GM23248 (cell line): Measurements from ENCODE around the gene PALM. TPM values are rescaled to one million over a fixed set of nuclear protein-coding genes. Genes with fewer than 3 reads are reported as not detected.

Experiments used
- DNase-seq: peaks from one replicate; pipeline ENCODE4 v3.0.0-alpha.2; 2015
- H2AFZ ChIP-seq: fragments of 200-600 bp; sonication (generic); 2 replicates; pipeline ENCODE4 v1.6.1; 2016; ENCODE audit warnings: antibody characterized with exemption
- H3F3A ChIP-seq: fragments of 200-600 bp; sonication (generic); 2 replicates; pipeline ENCODE4 v1.6.1; 2016; ENCODE audit warnings: mild to moderate bottlenecking, antibody characterized with exemption, mixed run types; ENCODE audit not compliant: insufficient read depth
- H3K27ac ChIP-seq: fragments of 200-600 bp; sonication (generic); 2 replicates; pipeline ENCODE4 v1.5.1; 2016; ENCODE audit warnings: mild to moderate bottlenecking
- H3K27me3 ChIP-seq: fragments of 200-600 bp; sonication (generic); replicated peaks from 2 replicates; pipeline ENCODE4 v1.6.1; 2016; ENCODE audit warnings: mild to moderate bottlenecking; ENCODE audit not compliant: insufficient read depth
- H3K36me3 ChIP-seq: fragments of 200-600 bp; sonication (generic); 2 replicates; pipeline ENCODE4 v1.6.1; 2016; ENCODE audit warnings: low read depth, mild to moderate bottlenecking
- H3K4me1 ChIP-seq: fragments of 200-600 bp; sonication (generic); 2 replicates; pipeline ENCODE4 v1.6.1; 2016; ENCODE audit warnings: mild to moderate bottlenecking; ENCODE audit not compliant: insufficient read depth
- H3K4me2 ChIP-seq: fragments of 200-600 bp; sonication (generic); one replicate; pipeline ENCODE4 v1.6.1; 2016; ENCODE audit warnings: mild to moderate bottlenecking; ENCODE audit not compliant: unreplicated experiment
- H3K4me3 ChIP-seq: fragments of 200-600 bp; sonication (generic); 2 replicates; pipeline ENCODE4 v1.5.1; 2016; ENCODE audit warnings: mild to moderate bottlenecking
- H3K79me2 ChIP-seq: fragments of 200-600 bp; sonication (generic); 2 replicates; pipeline ENCODE4 v1.6.1; 2016; ENCODE audit warnings: mild to moderate bottlenecking; ENCODE audit not compliant: insufficient read depth
- H3K9ac ChIP-seq: fragments of 200-600 bp; sonication (generic); 2 replicates; pipeline ENCODE4 v1.6.1; 2016; ENCODE audit warnings: mild to moderate bottlenecking
- H3K9me2 ChIP-seq: fragments of 200-600 bp; sonication (generic); 2 replicates; pipeline ENCODE4 v1.6.1; 2016; ENCODE audit warnings: mixed run types, mild to moderate bottlenecking, moderate library complexity; ENCODE audit not compliant: insufficient read depth
- H3K9me3 ChIP-seq: fragments of 200-600 bp; sonication (generic); one replicate; pipeline ENCODE4 v1.6.1; 2017; ENCODE audit warnings: low read depth
- H4K20me1 ChIP-seq: fragments of 200-600 bp; sonication (generic); 2 replicates; pipeline ENCODE4 v1.6.0; 2016; ENCODE audit not compliant: insufficient read depth
- EZH2 ChIP-seq: fragments of 200-600 bp; sonication (generic); IDR thresholded peaks from 2 replicates; pipeline ENCODE4 v1.6.1; 2018; ENCODE audit warnings: antibody characterized with exemption, mild to moderate bottlenecking; ENCODE audit not compliant: insufficient read depth, poor library complexity, severe bottlenecking
- EZH2phosphoT487 ChIP-seq: fragments of 200-600 bp; sonication (generic); IDR thresholded peaks from 2 replicates; pipeline ENCODE4 v1.6.1; 2018; ENCODE audit warnings: antibody characterized with exemption, moderate library complexity, mild to moderate bottlenecking, low read depth; ENCODE audit not compliant: insufficient read depth
- WGBS, 2 experiments: methylation state at CpG; one replicate each; pipeline ENCODE4 v1.1.6; 2015 to 2017; ENCODE audit warnings: low lambda C conversion rate in 2 of 2, low coverage in 1 of 2; ENCODE audit errors: missing lambda C conversion rate in 2 of 2; 5-methylcytosine and 5-hydroxymethylcytosine counted together
- in situ Hi-C: fragments of 300-500 bp; cut with MboI; formaldehyde crosslinking; loops from 2 replicates; pipeline ENCODE4 v1.15.0; 2020
- polyA plus RNA-seq: library from polyadenylated mRNA; unstranded; fragments of >200 nt; fragmentation: Nextera tagmentation; extraction: Ambion mirVana; gene quantifications from 2 replicates; pipeline ENCODE4 v1.2.1, GENCODE V29; 2016
- total RNA-seq: library from RNA; depleted of rRNA; stranded (reverse); fragments of >200 nt; shearing (Covaris generic); gene quantifications from 2 replicates; pipeline ENCODE4 v1.2.3, GENCODE V29; 2014

Gene PALM
- total and polyA plus RNA-seq, 2 experiments from 2014 or later, result 0.36 to 2.7 TPM

DNA sequence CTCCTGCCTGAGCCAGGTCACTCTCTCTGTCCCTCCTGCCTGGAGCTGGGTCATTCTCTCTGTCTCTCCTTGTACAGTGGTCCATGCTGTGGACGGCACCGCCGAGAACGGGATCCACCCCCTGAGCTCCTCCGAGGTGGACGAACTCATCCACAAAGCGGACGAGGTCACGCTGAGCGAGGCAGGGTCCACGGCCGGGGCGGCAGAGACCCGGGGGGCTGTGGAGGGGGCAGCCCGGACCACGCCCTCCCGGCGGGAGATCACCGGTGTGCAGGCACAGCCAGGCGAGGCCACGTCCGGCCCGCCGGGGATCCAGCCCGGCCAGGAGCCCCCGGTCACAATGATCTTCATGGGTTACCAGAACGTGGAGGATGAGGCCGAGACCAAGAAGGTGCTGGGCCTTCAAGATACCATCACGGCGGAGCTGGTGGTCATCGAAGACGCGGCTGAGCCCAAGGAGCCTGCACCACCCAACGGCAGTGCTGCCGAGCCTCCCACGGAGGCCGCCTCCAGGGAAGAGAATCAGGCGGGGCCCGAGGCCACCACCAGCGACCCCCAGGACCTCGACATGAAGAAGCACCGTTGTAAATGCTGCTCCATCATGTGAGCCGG, 37.6 kb downstream of the PALM start:
- Histone ChIP-seq H2AFZ (no peak overlapping the region), H3K79me2 (no peaks in the 10 kb centered on the region), H3K9me2 (no peaks in the 10 kb centered on the region), H4K20me1 (no peaks in the 10 kb centered on the region), H3K4me1 (peaks cover 2% of the 10 kb centered on the region; the same call in 1 of the 2 replicates), H3K27ac (no peak overlapping the region), H3K4me2 (no peak overlapping the region), H3K4me3 (no peak overlapping the region), H3K9ac (no peak overlapping the region), H3K27me3 (no peaks in the 10 kb centered on the region), H3F3A (no peaks in the 10 kb centered on the region), H3K9me3 (no peaks in the 10 kb centered on the region), H3K36me3 (no peaks in the 10 kb centered on the region)
- in situ Hi-C loops, result no loop called here
- 92 to 97% methylated on average over 21 to 43 of the region's 43 CpGs for WGBS, 2 experiments
- DNase-seq, result no peak
- TF ChIP-seq EZH2 (no peak), EZH2phosphoT487 (no peak)

DNA sequence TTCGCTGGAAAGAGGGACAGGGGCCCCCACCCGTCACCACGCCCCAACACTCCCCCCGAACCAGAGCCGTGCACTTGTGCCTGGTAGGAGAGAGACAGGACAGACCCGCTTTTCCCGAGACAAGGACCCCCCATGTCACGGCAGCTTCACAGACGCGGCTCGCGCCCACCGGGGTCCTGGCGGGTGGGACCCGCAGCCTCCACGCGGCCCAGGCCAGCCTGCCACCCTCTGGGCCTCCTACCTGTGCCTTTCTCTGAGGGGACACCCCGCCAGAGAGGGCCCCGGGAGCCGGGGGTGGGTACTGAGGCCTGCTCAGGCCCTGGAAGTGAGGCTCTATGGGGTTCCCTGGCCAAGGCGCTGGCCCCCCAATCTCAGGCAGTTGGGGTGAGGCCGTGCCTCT, 38.2 kb downstream of the PALM start:
- Histone ChIP-seq H3K9me3 (no peaks in the 10 kb centered on the region), H3K27ac (no peak overlapping the region), H3K4me1 (peaks cover 8% of the 10 kb centered on the region; the same call in 1 of the 2 replicates), H3K27me3 (no peaks in the 10 kb centered on the region), H3K9ac (no peak overlapping the region), H3K4me2 (no peak overlapping the region), H3K9me2 (no peaks in the 10 kb centered on the region), H3K79me2 (no peaks in the 10 kb centered on the region), H3K4me3 (no peak overlapping the region), H4K20me1 (no peaks in the 10 kb centered on the region), H2AFZ (no peak overlapping the region), H3K36me3 (no peaks in the 10 kb centered on the region), H3F3A (no peaks in the 10 kb centered on the region)
- in situ Hi-C loops, result no loop called here
- 91 to 95% methylated on average over 21 to 22 of the region's 22 CpGs for WGBS, 2 experiments
- no peak for DNase-seq
- no peak for TF ChIP-seq EZH2phosphoT487
- no peak for TF ChIP-seq EZH2

DNA sequence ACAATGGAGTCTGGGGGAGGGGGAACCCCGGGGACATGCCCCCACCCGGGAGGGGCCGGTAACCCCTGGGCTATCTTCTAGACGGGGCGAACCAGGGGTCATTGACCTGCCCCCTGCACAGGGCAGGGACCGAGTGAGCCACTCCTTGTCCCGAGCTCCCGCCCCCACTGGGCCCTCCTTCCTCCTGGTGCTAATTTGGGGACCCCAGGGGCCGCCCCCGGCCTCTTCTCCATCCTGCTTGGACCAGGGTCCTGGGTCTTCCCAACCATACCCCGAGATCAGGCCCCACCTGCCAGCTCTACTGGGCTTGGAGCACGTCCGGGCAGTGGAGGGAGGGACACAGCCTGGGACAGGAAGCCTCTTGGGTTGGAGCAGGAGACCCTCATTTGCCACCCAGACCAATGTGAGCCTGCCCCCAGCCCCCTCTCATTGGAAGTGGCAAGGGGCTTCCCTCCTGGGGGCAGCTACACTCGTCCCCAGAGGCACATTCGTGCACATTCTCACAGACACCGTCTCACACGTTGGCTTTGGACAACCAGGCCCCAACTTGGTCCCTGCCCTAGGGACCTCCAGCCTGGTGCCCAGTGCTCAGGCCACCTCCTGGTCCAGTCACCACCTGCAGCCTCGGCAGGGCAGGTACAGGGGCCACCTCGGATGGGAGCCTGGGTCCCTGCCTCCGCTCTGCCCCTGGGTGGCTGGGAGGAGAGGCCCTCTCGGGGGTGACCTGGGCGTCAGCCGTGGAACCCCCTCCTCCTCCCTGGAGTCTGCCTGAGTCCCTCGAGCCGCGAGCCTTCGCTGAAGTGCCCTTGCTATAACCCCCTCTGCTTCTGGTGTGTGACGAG, 38.9 kb downstream of the PALM start:
- Histone ChIP-seq H3K4me3 (no peak overlapping the region), H3K4me1 (peaks cover 10% of the 10 kb centered on the region; the same call in 1 of the 2 replicates), H3F3A (no peaks in the 10 kb centered on the region), H3K9ac (no peak overlapping the region), H3K27me3 (no peaks in the 10 kb centered on the region), H3K4me2 (no peak overlapping the region), H3K36me3 (no peaks in the 10 kb centered on the region), H3K27ac (no peak overlapping the region), H2AFZ (no peak overlapping the region), H3K9me3 (no peaks in the 10 kb centered on the region), H3K9me2 (no peaks in the 10 kb centered on the region), H3K79me2 (no peaks in the 10 kb centered on the region), H4K20me1 (no peaks in the 10 kb centered on the region)
- DNase-seq, result no peak
- in situ Hi-C loops, result no loop called here
- TF ChIP-seq EZH2phosphoT487 (no peak), EZH2 (no peak)
- 90 to 91% methylated on average over 26 to 28 of the region's 28 CpGs for WGBS, 2 experiments

DNA sequence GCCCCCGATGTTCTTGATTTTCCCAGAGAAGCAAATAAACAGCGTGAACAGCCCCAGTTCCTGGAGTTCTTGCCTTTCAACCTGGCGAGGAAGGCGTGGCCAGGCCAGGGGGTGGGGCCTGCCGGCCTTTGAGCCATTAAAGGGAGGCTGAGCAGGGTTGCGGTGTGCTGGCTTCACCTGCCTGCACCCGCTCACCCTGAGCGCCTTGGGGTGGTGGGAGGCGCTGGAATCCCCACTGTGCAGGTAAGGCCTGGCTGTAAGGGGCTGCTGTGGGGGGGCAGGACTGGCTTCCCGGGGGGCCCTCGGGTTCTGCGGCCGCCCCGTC, 39.5 kb downstream of the PALM start:
- H2AFZ ChIP-seq, result no peak overlapping the region
- H3K79me2 ChIP-seq, result no peaks in the 10 kb centered on the region
- no peak overlapping the region for H3K27ac ChIP-seq
- DNase-seq, result no peak
- H4K20me1 ChIP-seq, result no peaks in the 10 kb centered on the region
- H3K9me2 ChIP-seq, result no peaks in the 10 kb centered on the region
- peaks cover 10% of the 10 kb centered on the region; the same call in 1 of the 2 replicates for H3K4me1 ChIP-seq
- no peaks in the 10 kb centered on the region for H3K36me3 ChIP-seq
- no peak for TF ChIP-seq EZH2phosphoT487
- no peak for TF ChIP-seq EZH2
- WGBS, 2 experiments, result 57 to 67% methylated on average over 14 of the region's 14 CpGs
- no peaks in the 10 kb centered on the region for H3F3A ChIP-seq
- in situ Hi-C loops, result no loop called here
- no peak overlapping the region for H3K9ac ChIP-seq
- H3K4me3 ChIP-seq, result no peak overlapping the region
- no peaks in the 10 kb centered on the region for H3K9me3 ChIP-seq
- no peaks in the 10 kb centered on the region for H3K27me3 ChIP-seq
- no peak overlapping the region for H3K4me2 ChIP-seq
